PC-3 (cell line): Measurements from ENCODE around the gene ICA1L. TPM values are rescaled to one million over a fixed set of nuclear protein-coding genes. Genes with fewer than 3 reads are reported as not detected.
A peak's percentile ranks its signal among the peaks of the same experiment; 100 is the strongest.
"Not testable (repeated sequence)": the region's sequence is repeated elsewhere in the genome, so short reads cannot be mapped to it uniquely, and the experiment has no call there.

Experiments used
- ATAC-seq: fragments of 200-7000 bp; cut with Tn5 transposase; 2 replicates; pipeline ENCODE4 v1.9.1; 2020; ENCODE audit warnings: mild to moderate bottlenecking, moderate library complexity
- BruUV-seq: library from RNA; stranded (reverse); fragments of 400-500 nt; replicated peaks from 2 replicates; lab custom pipeline; 2021; lab: Mats Ljungman, UMichigan
- CTCF ChIA-PET: fragments of 300-600 bp; sonication (Branson Sonifier 250); formaldehyde crosslinking; loops from one replicate; lab custom pipeline; 2022; ENCODE audit warnings: antibody characterized with exemption; lab: Charles Lee
- POLR2A ChIA-PET: fragments of 300-600 bp; sonication (Branson Sonifier 250); formaldehyde crosslinking; loops from one replicate; lab custom pipeline; 2022; ENCODE audit warnings: antibody characterized with exemption; ENCODE audit not compliant: unreplicated experiment; lab: Charles Lee
- DNase-seq: peaks from one replicate; pipeline ENCODE4 v3.0.0-alpha.2; 2015
- H2AFZ ChIP-seq: fragments of 300-600 bp; sonication (generic); 2 replicates; pipeline ENCODE4 v1.6.0; 2016; ENCODE audit warnings: antibody characterized with exemption, low read length
- H3F3A ChIP-seq: fragments of 300-600 bp; sonication (generic); one replicate; pipeline ENCODE4 v1.6.0; 2017; ENCODE audit warnings: antibody characterized with exemption, low read length, control low read depth, mild to moderate bottlenecking; ENCODE audit not compliant: unreplicated experiment
- H3K27ac ChIP-seq: fragments of 300-600 bp; sonication (generic); 2 replicates; pipeline ENCODE4 v1.5.1; 2016; ENCODE audit warnings: mild to moderate bottlenecking, low read length
- H3K27me3 ChIP-seq: fragments of 300-600 bp; sonication (generic); 2 replicates; pipeline ENCODE4 v1.6.1; 2016; ENCODE audit warnings: low read length, mixed read lengths
- H3K36me3 ChIP-seq: fragments of 300-600 bp; sonication (generic); 2 replicates; pipeline ENCODE4 v1.6.1; 2016; ENCODE audit warnings: low read depth, mixed run types, low read length, mixed read lengths
- H3K4me1 ChIP-seq: fragments of 300-600 bp; sonication (generic); 2 replicates; pipeline ENCODE4 v1.5.1; 2016; ENCODE audit warnings: low read length; ENCODE audit not compliant: insufficient read depth
- H3K4me2 ChIP-seq: fragments of 300-600 bp; sonication (generic); 2 replicates; pipeline ENCODE4 v1.6.0; 2016; ENCODE audit warnings: low read length
- H3K4me3 ChIP-seq: fragments of 300-600 bp; sonication (generic); 2 replicates; pipeline ENCODE4 v1.5.1; 2016; ENCODE audit warnings: mild to moderate bottlenecking, low read length, mixed read lengths
- H3K79me2 ChIP-seq: fragments of 300-600 bp; sonication (generic); 2 replicates; pipeline ENCODE4 v1.6.1; 2017; ENCODE audit warnings: low read length, mixed read lengths
- H3K9ac ChIP-seq: fragments of 300-600 bp; sonication (generic); 2 replicates; pipeline ENCODE4 v1.6.0; 2016; ENCODE audit warnings: mild to moderate bottlenecking, low read length
- H3K9me2 ChIP-seq: fragments of 300-600 bp; sonication (generic); replicated peaks from 2 replicates; pipeline ENCODE4 v1.6.1; 2016; ENCODE audit warnings: mixed run types, low read length, mixed read lengths
- H3K9me3 ChIP-seq: fragments of 300-600 bp; sonication (generic); 2 replicates; pipeline ENCODE4 v1.6.1; 2016; ENCODE audit warnings: low read length, mixed read lengths
- H4K20me1 ChIP-seq: fragments of 300-600 bp; sonication (generic); 2 replicates; pipeline ENCODE4 v1.6.1; 2016; ENCODE audit warnings: low read length, mixed read lengths
- EZH2 ChIP-seq: fragments of 300-600 bp; sonication (generic); IDR thresholded peaks from one replicate; pipeline ENCODE4 v1.6.1; 2017; ENCODE audit warnings: antibody characterized with exemption, mild to moderate bottlenecking, low read length; ENCODE audit not compliant: unreplicated experiment
- EZH2phosphoT487 ChIP-seq: fragments of 300-600 bp; sonication (generic); IDR thresholded peaks from 2 replicates; pipeline ENCODE4 v1.6.1; 2018; ENCODE audit warnings: mild to moderate bottlenecking, antibody characterized with exemption, low read length, borderline replicate concordance
- intact Hi-C: fragments of 100-400 bp; cut with micrococcal nuclease; formaldehyde crosslinking; loops from 2 replicates; pipeline ENCODE4 v1.9.0; 2023
- total RNA-seq: library from RNA; depleted of rRNA; stranded (reverse); fragments of >200 nt; gene quantifications from 2 replicates; pipeline ENCODE4 v1.2.3, GENCODE V29; 2014
- TF ChIP-seq, protein P1 (sequence below): fragments of 300-600 bp; sonication (generic); conservative IDR thresholded peaks from 2 replicates; pipeline ENCODE4 v1.5.1; 2017; ENCODE audit warnings: antibody characterized with exemption, low read depth, mild to moderate bottlenecking, low read length

ICA1L gene
- total RNA-seq, 1 experiment from 2014 or later, result 2.5 TPM

DNA sequence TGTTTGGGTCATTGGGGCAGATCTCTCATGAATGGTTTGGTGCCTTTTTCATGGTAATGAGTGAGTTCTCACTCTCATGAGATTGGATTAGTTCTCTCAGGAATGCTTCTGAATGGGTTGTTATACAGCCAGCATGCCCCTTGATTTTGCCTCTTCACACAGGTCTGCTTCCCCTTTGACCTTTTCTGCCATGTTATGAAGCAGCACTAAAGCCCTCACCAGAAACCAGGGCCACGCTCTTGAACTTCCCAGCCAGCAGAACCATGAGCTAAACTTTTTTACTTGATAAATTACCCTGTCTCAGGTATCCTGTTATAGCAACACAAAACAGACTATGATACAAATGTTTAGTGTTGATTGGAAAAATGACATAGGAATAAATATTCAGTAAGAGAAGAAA, 57.3 kb downstream of the ICA1L start:
- H3K4me3 ChIP-seq, result no peak overlapping the region
- H3K36me3 ChIP-seq, result no peaks in the 10 kb centered on the region
- no peaks in the 10 kb centered on the region for H3K27me3 ChIP-seq
- H3K9me2 ChIP-seq, result no peaks in the 10 kb centered on the region
- no peak for TF ChIP-seq EZH2
- TF ChIP-seq, protein P1, sequence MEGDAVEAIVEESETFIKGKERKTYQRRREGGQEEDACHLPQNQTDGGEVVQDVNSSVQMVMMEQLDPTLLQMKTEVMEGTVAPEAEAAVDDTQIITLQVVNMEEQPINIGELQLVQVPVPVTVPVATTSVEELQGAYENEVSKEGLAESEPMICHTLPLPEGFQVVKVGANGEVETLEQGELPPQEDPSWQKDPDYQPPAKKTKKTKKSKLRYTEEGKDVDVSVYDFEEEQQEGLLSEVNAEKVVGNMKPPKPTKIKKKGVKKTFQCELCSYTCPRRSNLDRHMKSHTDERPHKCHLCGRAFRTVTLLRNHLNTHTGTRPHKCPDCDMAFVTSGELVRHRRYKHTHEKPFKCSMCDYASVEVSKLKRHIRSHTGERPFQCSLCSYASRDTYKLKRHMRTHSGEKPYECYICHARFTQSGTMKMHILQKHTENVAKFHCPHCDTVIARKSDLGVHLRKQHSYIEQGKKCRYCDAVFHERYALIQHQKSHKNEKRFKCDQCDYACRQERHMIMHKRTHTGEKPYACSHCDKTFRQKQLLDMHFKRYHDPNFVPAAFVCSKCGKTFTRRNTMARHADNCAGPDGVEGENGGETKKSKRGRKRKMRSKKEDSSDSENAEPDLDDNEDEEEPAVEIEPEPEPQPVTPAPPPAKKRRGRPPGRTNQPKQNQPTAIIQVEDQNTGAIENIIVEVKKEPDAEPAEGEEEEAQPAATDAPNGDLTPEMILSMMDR, result no peak
- 0 out of 2 replicates have a peak, but pooled peaks cover 3% of the 10 kb centered on the region for H3K4me1 ChIP-seq
- ATAC-seq, result no peak
- H3K9ac ChIP-seq, result no peak overlapping the region
- no peak overlapping the region for H2AFZ ChIP-seq
- ChIA-PET CTCF (no interaction called here), POLR2A (no interaction called here)
- intact Hi-C loops, result no loop called here
- no peaks in the 10 kb centered on the region for H4K20me1 ChIP-seq
- BruUV-seq, result no TSS peak
- no peak for DNase-seq
- no peak overlapping the region for H3K27ac ChIP-seq
- H3K79me2 ChIP-seq, result no peaks in the 10 kb centered on the region
- H3F3A ChIP-seq, result no peaks in the 10 kb centered on the region
- H3K4me2 ChIP-seq, result no peak overlapping the region
- no peaks in the 10 kb centered on the region for H3K9me3 ChIP-seq

DNA sequence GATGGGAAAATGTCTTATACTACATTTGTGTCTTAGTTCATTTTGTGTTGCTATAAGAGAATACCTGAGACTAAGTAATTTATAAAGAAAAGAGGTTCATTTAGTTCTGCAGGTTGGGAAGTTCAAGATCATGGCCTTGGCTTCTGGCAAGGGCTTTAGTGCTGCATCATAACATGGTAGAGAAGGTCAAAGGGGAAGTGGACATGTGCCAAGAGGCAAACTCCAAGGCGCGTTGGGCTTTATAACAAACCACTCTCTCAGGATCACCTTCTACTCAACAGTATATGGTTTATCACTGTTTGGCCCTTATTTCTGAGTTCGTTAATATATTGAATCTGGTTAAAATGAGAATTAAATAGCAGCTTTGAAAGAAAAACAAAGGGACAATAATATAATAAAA, 58.2 kb downstream of the ICA1L start:
- H3K9me2 ChIP-seq, result no peaks in the 10 kb centered on the region
- no peak overlapping the region for H2AFZ ChIP-seq
- no peak overlapping the region for H3K4me3 ChIP-seq
- no peaks in the 10 kb centered on the region for H3K9me3 ChIP-seq
- ATAC-seq, result no peak
- ChIA-PET POLR2A (no interaction called here), CTCF (no interaction called here)
- H3K36me3 ChIP-seq, result no peaks in the 10 kb centered on the region
- no peak for TF ChIP-seq EZH2
- no peak for TF ChIP-seq EZH2phosphoT487
- TF ChIP-seq, protein P1, result no peak
- BruUV-seq, result no TSS peak
- no peaks in the 10 kb centered on the region for H3F3A ChIP-seq
- no peaks in the 10 kb centered on the region for H4K20me1 ChIP-seq
- H3K9ac ChIP-seq, result no peak overlapping the region
- H3K79me2 ChIP-seq, result no peaks in the 10 kb centered on the region
- peaks cover 5% of the 10 kb centered on the region; the same call in 1 of the 2 replicates for H3K4me1 ChIP-seq
- no peak overlapping the region for H3K4me2 ChIP-seq
- no peaks in the 10 kb centered on the region for H3K27me3 ChIP-seq
- intact Hi-C loops, result no loop called here
- H3K27ac ChIP-seq, result no peak overlapping the region
- no peak for DNase-seq

DNA sequence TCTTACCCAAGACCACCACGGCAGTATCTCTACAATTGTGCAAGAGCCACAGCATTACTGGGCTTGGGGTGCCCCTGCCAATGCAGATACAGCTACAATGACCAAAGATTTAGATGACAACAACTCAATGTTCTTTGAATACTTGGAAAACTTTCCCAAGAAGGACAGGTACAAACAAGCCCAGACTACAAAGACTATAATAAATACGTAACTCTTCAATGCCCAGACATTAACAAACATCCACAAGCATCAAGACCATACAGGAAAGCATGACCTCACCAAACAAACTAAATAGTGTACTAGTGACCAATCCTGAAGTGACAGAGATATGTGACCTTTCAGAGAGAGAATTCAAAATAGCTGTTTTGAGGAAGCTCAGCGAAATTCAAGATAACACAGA, 62.8 kb downstream of the ICA1L start:
- ChIA-PET POLR2A (no interaction called here), CTCF (no interaction called here)
- Histone ChIP-seq H3K36me3 (no peaks in the 10 kb centered on the region), H4K20me1 (no peaks in the 10 kb centered on the region), H2AFZ (no peak overlapping the region), H3K27ac (no peak overlapping the region), H3K4me1 (peaks cover 18% of the 10 kb centered on the region), H3F3A (no peaks in the 10 kb centered on the region), H3K9me2 (no peaks in the 10 kb centered on the region), H3K4me3 (no peak overlapping the region), H3K27me3 (no peaks in the 10 kb centered on the region), H3K9ac (no peak overlapping the region), H3K4me2 (no peak overlapping the region), H3K9me3 (no peaks in the 10 kb centered on the region), H3K79me2 (no peaks in the 10 kb centered on the region)
- intact Hi-C loops, result loop anchor here (10.0 kb wide), 1 partner anchor 224 kb away; no protein-coding TSS in a partner anchor
- DNase-seq (no peak), ATAC-seq (no peak)
- BruUV-seq, result no TSS peak
- TF ChIP-seq EZH2phosphoT487, result no peak
- TF ChIP-seq EZH2, result no peak
- TF ChIP-seq, protein P1, result no peak

DNA sequence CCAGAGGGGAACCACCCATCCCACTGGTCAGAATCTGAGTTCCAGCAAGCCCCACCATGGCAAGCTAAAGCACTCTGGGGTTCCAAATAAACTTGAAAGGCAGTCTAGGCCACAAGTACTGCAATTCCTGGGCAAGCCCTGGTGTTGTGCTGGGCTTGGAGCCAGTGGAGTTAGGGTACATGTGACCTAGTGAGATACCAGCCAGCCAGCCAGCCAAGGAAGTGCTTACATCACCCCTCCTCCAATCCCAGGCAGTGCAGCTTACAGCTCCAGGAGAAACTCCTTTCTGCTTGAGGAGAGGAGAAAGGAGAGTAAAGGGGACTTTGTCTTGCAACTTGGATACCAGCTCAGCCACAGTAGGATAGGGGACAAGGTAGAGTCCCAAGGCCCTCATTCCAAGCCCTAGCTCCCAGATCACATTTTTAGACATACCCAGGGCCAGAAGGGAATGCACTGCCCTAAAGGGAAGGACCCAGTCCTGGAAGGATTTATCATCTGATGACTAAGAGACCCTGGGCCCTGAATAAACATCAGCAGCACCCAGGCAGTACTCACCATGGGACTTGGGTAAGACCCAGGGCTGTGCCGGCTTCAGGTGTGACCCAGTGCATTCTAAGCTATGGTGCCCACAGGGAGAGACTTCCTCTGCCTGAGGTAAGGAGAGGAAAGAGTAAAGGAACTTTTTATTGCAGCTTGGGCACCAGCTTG, 64.0 kb downstream of the ICA1L start:
- intact Hi-C loops, result loop anchor here (10.0 kb wide), 1 partner anchor 223 kb away; no protein-coding TSS in a partner anchor
- H3K36me3 ChIP-seq, H3K9me2 ChIP-seq, CTCF ChIA-PET, POLR2A ChIA-PET, H3K9me3 ChIP-seq, H3K27me3 ChIP-seq, H3F3A ChIP-seq, H3K79me2 ChIP-seq, H3K4me3 ChIP-seq, BruUV-seq, H3K9ac ChIP-seq, H4K20me1 ChIP-seq: not testable (repeated sequence)
- peak overlapping the region; percentile 40; the same call in 1 of the 2 replicates for H3K27ac ChIP-seq
- H2AFZ ChIP-seq, result 0 out of 2 replicates have a peak overlapping the region, but pooled peaks have one; percentile 39
- ATAC-seq (peak; percentile 96), DNase-seq (peak; percentile 88)
- peak overlapping the region; percentile 44 for H3K4me2 ChIP-seq
- H3K4me1 ChIP-seq, result peaks cover 18% of the 10 kb centered on the region
